ENCODE results near the gene FOXM1. TPM values are rescaled to one million over a fixed set of nuclear protein-coding genes. Genes with fewer than 3 reads are reported as not detected.
A peak's percentile ranks its signal among the peaks of the same experiment; 100 is the strongest.

The FOXM1 gene
- total RNA-seq, 1 donor from 2014 or later, result 0.52 TPM

GRCh38 chr12:2902272-2902880, 25.4 kb upstream of the FOXM1 start:
- no peaks in the 10 kb centered on the region for H3K36me3 ChIP-seq (ENCODE audit: control insufficient read depth in 3 of 3, insufficient read depth in 3 of 3, low read length in 3 of 3)
- H3K27ac ChIP-seq (ENCODE audit: low read depth, low read length), result peak overlapping the region; percentile 36
- H3K4me3 ChIP-seq (ENCODE audit: low read length in 3 of 3), result no peak overlapping the region

GRCh38 chr12:2900642-2901041, 23.7 kb upstream of the FOXM1 start:
- Histone ChIP-seq H3K4me1 (ENCODE audit: control insufficient read depth in 3 of 3, insufficient read depth in 3 of 3, low read length in 3 of 3) (peaks cover 8 to 14% (median 13%) of the 10 kb centered on the region in 3 donors), H3K9me3 (ENCODE audit: control insufficient read depth in 3 of 3, low read length in 3 of 3) (no peaks in the 10 kb centered on the region), H3K36me3 (ENCODE audit: control insufficient read depth in 3 of 3, insufficient read depth in 3 of 3, low read length in 3 of 3) (no peaks in the 10 kb centered on the region), H3K27ac (ENCODE audit: low read depth, low read length) (no peak overlapping the region), H3K4me3 (ENCODE audit: low read length in 3 of 3) (no peak overlapping the region), H3K9ac (ENCODE audit: low read depth in 1 of 3, low read length in 3 of 3) (no peak overlapping the region), H3K27me3 (ENCODE audit: control insufficient read depth in 3 of 3, insufficient read depth in 3 of 3, low read length in 3 of 3) (no peaks in the 10 kb centered on the region)

More at GRCh38 chr12:2902272-2902880, 25.4 kb upstream of the FOXM1 start:
- Histone ChIP-seq H3K4me1 (ENCODE audit: control insufficient read depth in 3 of 3, insufficient read depth in 3 of 3, low read length in 3 of 3) (peaks cover 7 to 8% (median 8%) of the 10 kb centered on the region in 3 donors), H3K9me3 (ENCODE audit: control insufficient read depth in 3 of 3, low read length in 3 of 3) (no peaks in the 10 kb centered on the region), H3K27me3 (ENCODE audit: control insufficient read depth in 3 of 3, insufficient read depth in 3 of 3, low read length in 3 of 3) (no peaks in the 10 kb centered on the region), H3K9ac (ENCODE audit: low read depth in 1 of 3, low read length in 3 of 3) (peak overlapping the region in 1 of 3 donors; percentile 28)

- Histone ChIP-seq H3K27ac (ENCODE audit: low read depth, low read length) (no peak overlapping the region), H3K4me3 (ENCODE audit: low read length in 3 of 3) (no peak overlapping the region), H3K4me1 (ENCODE audit: control insufficient read depth in 3 of 3, insufficient read depth in 3 of 3, low read length in 3 of 3) (peaks cover 9 to 20% (median 14%) of the 10 kb centered on the region in 3 donors), H3K9me3 (ENCODE audit: control insufficient read depth in 3 of 3, low read length in 3 of 3) (no peaks in the 10 kb centered on the region), H3K9ac (ENCODE audit: low read depth in 1 of 3, low read length in 3 of 3) (no peak overlapping the region), H3K27me3 (ENCODE audit: control insufficient read depth in 3 of 3, insufficient read depth in 3 of 3, low read length in 3 of 3) (no peaks in the 10 kb centered on the region), H3K36me3 (ENCODE audit: control insufficient read depth in 3 of 3, insufficient read depth in 3 of 3, low read length in 3 of 3) (no peaks in the 10 kb centered on the region)
Observed at GRCh38 chr12:2897418-2897817, 20.4 kb upstream of the FOXM1 start.

- H3K9me3 ChIP-seq (ENCODE audit: control insufficient read depth in 3 of 3, low read length in 3 of 3), result no peaks in the 10 kb centered on the region
- H3K27ac ChIP-seq (ENCODE audit: low read depth, low read length), result no peak overlapping the region
- no peak overlapping the region for H3K4me3 ChIP-seq (ENCODE audit: low read length in 3 of 3)
- no peaks in the 10 kb centered on the region for H3K27me3 ChIP-seq (ENCODE audit: control insufficient read depth in 3 of 3, insufficient read depth in 3 of 3, low read length in 3 of 3)
- no peak overlapping the region for H3K9ac ChIP-seq (ENCODE audit: low read depth in 1 of 3, low read length in 3 of 3)
- no peaks in the 10 kb centered on the region for H3K36me3 ChIP-seq (ENCODE audit: control insufficient read depth in 3 of 3, insufficient read depth in 3 of 3, low read length in 3 of 3)
- H3K4me1 ChIP-seq (ENCODE audit: control insufficient read depth in 3 of 3, insufficient read depth in 3 of 3, low read length in 3 of 3), result peaks cover 3 to 16% (median 8%) of the 10 kb centered on the region in 3 donors
Observed at GRCh38 chr12:2895511-2895910, 18.5 kb upstream of the FOXM1 start.

GRCh38 chr12:2895051-2895451, 18.1 kb upstream of the FOXM1 start:
- H3K27ac ChIP-seq (ENCODE audit: low read depth, low read length), result no peak overlapping the region
- no peaks in the 10 kb centered on the region for H3K9me3 ChIP-seq (ENCODE audit: control insufficient read depth in 3 of 3, low read length in 3 of 3)
- no peak overlapping the region for H3K9ac ChIP-seq (ENCODE audit: low read depth in 1 of 3, low read length in 3 of 3)
- H3K27me3 ChIP-seq (ENCODE audit: control insufficient read depth in 3 of 3, insufficient read depth in 3 of 3, low read length in 3 of 3), result no peaks in the 10 kb centered on the region
- peaks cover 6 to 20% (median 12%) of the 10 kb centered on the region in 3 donors for H3K4me1 ChIP-seq (ENCODE audit: control insufficient read depth in 3 of 3, insufficient read depth in 3 of 3, low read length in 3 of 3)
- no peaks in the 10 kb centered on the region for H3K36me3 ChIP-seq (ENCODE audit: control insufficient read depth in 3 of 3, insufficient read depth in 3 of 3, low read length in 3 of 3)
- H3K4me3 ChIP-seq (ENCODE audit: low read length in 3 of 3), result no peak overlapping the region

GRCh38 chr12:2893007-2893406, 16.0 kb upstream of the FOXM1 start:
- no peaks in the 10 kb centered on the region for H3K27me3 ChIP-seq (ENCODE audit: control insufficient read depth in 3 of 3, insufficient read depth in 3 of 3, low read length in 3 of 3)
- H3K9ac ChIP-seq (ENCODE audit: low read depth in 1 of 3, low read length in 3 of 3), result no peak overlapping the region
- no peak overlapping the region for H3K27ac ChIP-seq (ENCODE audit: low read depth, low read length)
- no peaks in the 10 kb centered on the region for H3K9me3 ChIP-seq (ENCODE audit: control insufficient read depth in 3 of 3, low read length in 3 of 3)
- peaks cover 0 to 3% (median 0%) of the 10 kb centered on the region in 3 donors for H3K36me3 ChIP-seq (ENCODE audit: control insufficient read depth in 3 of 3, insufficient read depth in 3 of 3, low read length in 3 of 3)
- peaks cover 8 to 24% (median 13%) of the 10 kb centered on the region in 3 donors for H3K4me1 ChIP-seq (ENCODE audit: control insufficient read depth in 3 of 3, insufficient read depth in 3 of 3, low read length in 3 of 3)
- no peak overlapping the region for H3K4me3 ChIP-seq (ENCODE audit: low read length in 3 of 3)

GRCh38 chr12:2892246-2892645, 15.3 kb upstream of the FOXM1 start:
- Histone ChIP-seq H3K36me3 (ENCODE audit: control insufficient read depth in 3 of 3, insufficient read depth in 3 of 3, low read length in 3 of 3) (peaks cover 0 to 5% (median 0%) of the 10 kb centered on the region in 3 donors), H3K9ac (ENCODE audit: low read depth in 1 of 3, low read length in 3 of 3) (no peak overlapping the region), H3K27ac (ENCODE audit: low read depth, low read length) (no peak overlapping the region), H3K9me3 (ENCODE audit: control insufficient read depth in 3 of 3, low read length in 3 of 3) (no peaks in the 10 kb centered on the region), H3K4me3 (ENCODE audit: low read length in 3 of 3) (peak overlapping the region in 1 of 3 donors; percentile 90), H3K27me3 (ENCODE audit: control insufficient read depth in 3 of 3, insufficient read depth in 3 of 3, low read length in 3 of 3) (no peaks in the 10 kb centered on the region), H3K4me1 (ENCODE audit: control insufficient read depth in 3 of 3, insufficient read depth in 3 of 3, low read length in 3 of 3) (peaks cover 8 to 24% (median 13%) of the 10 kb centered on the region in 3 donors)

GRCh38 chr12:2891240-2892053, 14.5 kb upstream of the FOXM1 start:
- Histone ChIP-seq H3K9ac (ENCODE audit: low read depth in 1 of 3, low read length in 3 of 3) (peak overlapping the region; percentile 89 to 99 (median 96)), H3K27ac (ENCODE audit: low read depth, low read length) (peak overlapping the region; percentile 98), H3K36me3 (ENCODE audit: control insufficient read depth in 3 of 3, insufficient read depth in 3 of 3, low read length in 3 of 3) (peaks cover 0 to 5% (median 0%) of the 10 kb centered on the region in 3 donors), H3K4me1 (ENCODE audit: control insufficient read depth in 3 of 3, insufficient read depth in 3 of 3, low read length in 3 of 3) (peaks cover 8 to 24% (median 13%) of the 10 kb centered on the region in 3 donors), H3K4me3 (ENCODE audit: low read length in 3 of 3) (peak overlapping the region; percentile 90 to 97 (median 96)), H3K9me3 (ENCODE audit: control insufficient read depth in 3 of 3, low read length in 3 of 3) (no peaks in the 10 kb centered on the region), H3K27me3 (ENCODE audit: control insufficient read depth in 3 of 3, insufficient read depth in 3 of 3, low read length in 3 of 3) (no peaks in the 10 kb centered on the region)

GRCh38 chr12:2890388-2891239, 13.6 kb upstream of the FOXM1 start, which contains the start of gene TULP3:
Gene TULP3, plus strand, starts transcription at chr12:2890891. Its CDS starts 57 bp downstream, at chr12:2890948.
- Histone ChIP-seq H3K27me3 (ENCODE audit: control insufficient read depth in 3 of 3, insufficient read depth in 3 of 3, low read length in 3 of 3) (no peaks in the 10 kb centered on the region), H3K36me3 (ENCODE audit: control insufficient read depth in 3 of 3, insufficient read depth in 3 of 3, low read length in 3 of 3) (peaks cover 0 to 5% (median 0%) of the 10 kb centered on the region in 3 donors), H3K9me3 (ENCODE audit: control insufficient read depth in 3 of 3, low read length in 3 of 3) (no peaks in the 10 kb centered on the region), H3K4me3 (ENCODE audit: low read length in 3 of 3) (peak within 1 kb of the TSS; percentile 90 to 97 (median 96)), H3K4me1 (ENCODE audit: control insufficient read depth in 3 of 3, insufficient read depth in 3 of 3, low read length in 3 of 3) (peaks cover 8 to 16% (median 8%) of the 10 kb centered on the region in 3 donors), H3K9ac (ENCODE audit: low read depth in 1 of 3, low read length in 3 of 3) (peak within 1 kb of the TSS; percentile 89 to 99 (median 96)), H3K27ac (ENCODE audit: low read depth, low read length) (peak within 1 kb of the TSS; percentile 98)
